UCSD-AML1 (cell line): ENCODE data around the gene FGFR1OP2.
"Not testable (repeated sequence)": the region's sequence is repeated elsewhere in the genome, so short reads cannot be mapped to it uniquely, and the experiment has no call there.

Experiments used
- DNase-seq: peaks from one replicate; lab custom pipeline; 2025; ENCODE audit not compliant: unreplicated experiment; lab: John Stamatoyannopoulos, UW

The FGFR1OP2 gene

GRCh38 chr12:26937863-26938700 is at the start of gene FGFR1OP2, which contains the start of gene INTS13:
TSS of gene FGFR1OP2 (plus strand) at chr12:26938470. CDS start at chr12:26954159, 15,689 bp downstream.
TSS of gene INTS13 (minus strand) at chr12:26937981. CDS start at chr12:26936803, 1,178 bp downstream.
- peak; percentile 98 for DNase-seq

GRCh38 chr12:26890784-26891183 is 47.5 kb upstream of the FGFR1OP2 start:
- DNase-seq: no peak

- DNase-seq: no peak
Observed at GRCh38 chr12:26891704-26892103, 46.6 kb upstream of the FGFR1OP2 start.

- no peak for DNase-seq
Observed at GRCh38 chr12:26895672-26896071, 42.6 kb upstream of the FGFR1OP2 start.

GRCh38 chr12:26896913-26897312 is 41.4 kb upstream of the FGFR1OP2 start:
- DNase-seq: no peak

GRCh38 chr12:26903396-26903795 is 34.9 kb upstream of the FGFR1OP2 start:
- not testable (repeated sequence) for DNase-seq

GRCh38 chr12:26906024-26906423 is 32.2 kb upstream of the FGFR1OP2 start:
- no peak for DNase-seq

GRCh38 chr12:26906704-26907103 is 31.6 kb upstream of the FGFR1OP2 start:
- no peak for DNase-seq

- no peak for DNase-seq
Observed at GRCh38 chr12:26918321-26919215, 19.7 kb upstream of the FGFR1OP2 start.

GRCh38 chr12:26919216-26919555 is 19.1 kb upstream of the FGFR1OP2 start:
- DNase-seq: no peak

- no peak for DNase-seq
Observed at GRCh38 chr12:26921886-26922285, 16.4 kb upstream of the FGFR1OP2 start.

- no peak for DNase-seq
Observed at GRCh38 chr12:26928661-26929060, 9.6 kb upstream of the FGFR1OP2 start.

- DNase-seq: no peak
Observed at GRCh38 chr12:26929590-26929989, 8.7 kb upstream of the FGFR1OP2 start.

GRCh38 chr12:26935636-26936378 is 2.5 kb upstream of the FGFR1OP2 start:
- DNase-seq: no peak

GRCh38 chr12:26936559-26937442 is 1.5 kb upstream of the FGFR1OP2 start:
- no peak for DNase-seq

- no peak for DNase-seq
Observed at GRCh38 chr12:26937443-26937862, 817 bp upstream of the FGFR1OP2 start.

- DNase-seq: peak; percentile 67
Observed at GRCh38 chr12:26938701-26939062, 412 bp downstream of the FGFR1OP2 start.

GRCh38 chr12:26939192-26939832 is 1.0 kb downstream of the FGFR1OP2 start:
- no peak for DNase-seq

- no peak for DNase-seq
Observed at GRCh38 chr12:26939953-26940352, 1.7 kb downstream of the FGFR1OP2 start.
